Stimulated activated CD8-positive, alpha-beta memory T cell treated with anti-CD3 and anti-CD28 coated beads, Interleukin-7, amount 100 ng/mL, for 4 hours (primary cell): ENCODE measurements around the gene HDLBP.
"Not testable (repeated sequence)": the region's sequence is repeated elsewhere in the genome, so short reads cannot be mapped to it uniquely, and the experiment has no call there.

ENCODE experiments used
- DNase-seq, 2 donors: peaks; one replicate each; pipeline ENCODE4 v3.0.0-alpha.2; 2020; ENCODE audit warnings: low read depth in 2 of 2

HDLBP gene

GRCh38 chr2:241278306-241278705, 37.2 kb downstream of the HDLBP start:
- not testable (repeated sequence) for DNase-seq

- DNase-seq: no peak
Observed at GRCh38 chr2:241275910-241276309, 39.6 kb downstream of the HDLBP start.

GRCh38 chr2:241275504-241275903, 40.0 kb downstream of the HDLBP start:
- no peak for DNase-seq

- no peak for DNase-seq
Observed at GRCh38 chr2:241274127-241274526, 41.3 kb downstream of the HDLBP start.

- DNase-seq: no peak
Observed at GRCh38 chr2:241273210-241274020, 42.1 kb downstream of the HDLBP start.

GRCh38 chr2:241272303-241273209, 42.9 kb downstream of the HDLBP start:
- peak; percentile 17 to 54 for DNase-seq

- DNase-seq: peak; percentile 36 to 55
Observed at GRCh38 chr2:241271706-241272302, 43.7 kb downstream of the HDLBP start.

GRCh38 chr2:241270531-241270930, 44.9 kb downstream of the HDLBP start:
- DNase-seq: no peak

GRCh38 chr2:241269707-241270520, 45.6 kb downstream of the HDLBP start:
- no peak for DNase-seq

- no peak for DNase-seq
Observed at GRCh38 chr2:241268716-241269445, 46.6 kb downstream of the HDLBP start.

- DNase-seq: no peak
Observed at GRCh38 chr2:241268306-241268705, 47.2 kb downstream of the HDLBP start.

- DNase-seq: no peak
Observed at GRCh38 chr2:241267249-241268067, 48.0 kb downstream of the HDLBP start.

- no peak for DNase-seq
Observed at GRCh38 chr2:241265506-241265905, 50.0 kb downstream of the HDLBP start.

GRCh38 chr2:241263061-241263460, 52.4 kb downstream of the HDLBP start:
- DNase-seq: no peak

- DNase-seq: no peak
Observed at GRCh38 chr2:241261628-241262027, 53.8 kb downstream of the HDLBP start.

GRCh38 chr2:241260911-241261310, 54.6 kb downstream of the HDLBP start:
- no peak for DNase-seq

- DNase-seq: no peak
Observed at GRCh38 chr2:241258505-241259280, 56.8 kb downstream of the HDLBP start.

GRCh38 chr2:241257419-241258032, 57.9 kb downstream of the HDLBP start:
- no peak for DNase-seq

- DNase-seq: no peak
Observed at GRCh38 chr2:241256168-241256545, 59.3 kb downstream of the HDLBP start.
